ENCODE results near the gene MSLN. TPM values are rescaled to one million over a fixed set of nuclear protein-coding genes. Genes with fewer than 3 reads are reported as not detected.
"Not testable (repeated sequence)": the region's sequence is repeated elsewhere in the genome, so short reads cannot be mapped to it uniquely, and the experiment has no call there.

MSLN gene
- total RNA-seq, 2 donors from 2014 or later, result 1.3 TPM; not detected in 1

GRCh38 chr16:739560-740458 is 20.7 kb upstream of the MSLN start:
- ATAC-seq (ENCODE audit: insufficient number of reproducible peaks, low FRiP score, low read depth) (no peak), DNase-seq (ENCODE audit: low spot score) (no peak)
- Histone ChIP-seq H3K9me3 (no peaks in the 10 kb centered on the region), H3K27me3 (replicated peaks; ENCODE audit: insufficient read depth) (no peaks in the 10 kb centered on the region), H3K27ac (no peak overlapping the region), H3K36me3 (peaks cover 19% of the 10 kb centered on the region), H3K4me3 (peak overlapping the region; percentile 87), H3K4me1 (ENCODE audit: control insufficient read depth in 1 of 2, low read depth in 2 of 2) (peaks cover 8 to 11% of the 10 kb centered on the region in 2 donors)
- no peak for TF ChIP-seq CTCF (IDR thresholded peaks at IDR 0.05)

GRCh38 chr16:740459-740763 is 20.1 kb upstream of the MSLN start:
- H3K27me3 ChIP-seq (replicated peaks; ENCODE audit: insufficient read depth), result no peaks in the 10 kb centered on the region
- DNase-seq (ENCODE audit: low spot score) (no peak), ATAC-seq (ENCODE audit: insufficient number of reproducible peaks, low FRiP score, low read depth) (no peak)
- peak overlapping the region; percentile 87 for H3K4me3 ChIP-seq
- H3K27ac ChIP-seq, result no peak overlapping the region
- peaks cover 8 to 11% of the 10 kb centered on the region in 2 donors for H3K4me1 ChIP-seq (ENCODE audit: control insufficient read depth in 1 of 2, low read depth in 2 of 2)
- TF ChIP-seq CTCF (IDR thresholded peaks at IDR 0.05), result no peak
- H3K36me3 ChIP-seq, result peaks cover 17% of the 10 kb centered on the region
- no peaks in the 10 kb centered on the region for H3K9me3 ChIP-seq

- peaks cover 16% of the 10 kb centered on the region for H3K36me3 ChIP-seq
- ATAC-seq (ENCODE audit: insufficient number of reproducible peaks, low FRiP score, low read depth), result peak; percentile 91
- no peak within 1 kb of the TSS for H3K27ac ChIP-seq
- DNase-seq (ENCODE audit: low spot score), result peak; percentile 22
- H3K4me3 ChIP-seq, result peak within 1 kb of the TSS; percentile 87
- peak; percentile 93 for TF ChIP-seq CTCF (IDR thresholded peaks at IDR 0.05)
- H3K27me3 ChIP-seq (replicated peaks; ENCODE audit: insufficient read depth), result no peaks in the 10 kb centered on the region
- peaks cover 8 to 11% of the 10 kb centered on the region in 2 donors for H3K4me1 ChIP-seq (ENCODE audit: control insufficient read depth in 1 of 2, low read depth in 2 of 2)
- no peaks in the 10 kb centered on the region for H3K9me3 ChIP-seq
These were observed 19.6 kb upstream of the MSLN start, which contains the start of gene CIAO3 for GRCh38 chr16:740764-741505. TSS of gene CIAO3 (minus strand) at chr16:740997. CDS start at chr16:740985, 12 bp downstream.

- ATAC-seq (ENCODE audit: insufficient number of reproducible peaks, low FRiP score, low read depth) (no peak), DNase-seq (ENCODE audit: low spot score) (no peak)
- no peak for TF ChIP-seq CTCF (IDR thresholded peaks at IDR 0.05)
- H3K4me1 ChIP-seq (ENCODE audit: control insufficient read depth in 1 of 2, low read depth in 2 of 2), result peaks cover 8 to 11% of the 10 kb centered on the region in 2 donors
- no peak overlapping the region for H3K4me3 ChIP-seq
- no peaks in the 10 kb centered on the region for H3K27me3 ChIP-seq (replicated peaks; ENCODE audit: insufficient read depth)
- peaks cover 4% of the 10 kb centered on the region for H3K36me3 ChIP-seq
- no peak overlapping the region for H3K27ac ChIP-seq
- H3K9me3 ChIP-seq, result no peaks in the 10 kb centered on the region
These were observed 18.4 kb upstream of the MSLN start for GRCh38 chr16:741986-742629.

- not testable (repeated sequence) for H3K9me3 ChIP-seq; DNase-seq (ENCODE audit: low spot score); ATAC-seq (ENCODE audit: insufficient number of reproducible peaks, low FRiP score, low read depth); H3K36me3 ChIP-seq; H3K4me3 ChIP-seq; H3K27me3 ChIP-seq (replicated peaks; ENCODE audit: insufficient read depth); H3K27ac ChIP-seq
- H3K4me1 ChIP-seq (ENCODE audit: control insufficient read depth in 1 of 2, low read depth in 2 of 2), result peaks cover 8 to 11% of the 10 kb centered on the region in 2 donors
These were observed 17.6 kb upstream of the MSLN start for GRCh38 chr16:742894-743293.
